Endodermal cell (in vitro differentiated cells): ENCODE data around the gene RUNX1. TPM values are rescaled to one million over a fixed set of nuclear protein-coding genes. Genes with fewer than 3 reads are reported as not detected.

ENCODE experiments used
- DNase-seq: peaks from one replicate; pipeline ENCODE4 v3.0.0-alpha.2; 2017
- H3K27ac ChIP-seq: 2 replicates; pipeline ENCODE4 v1.5.1; 2013; ENCODE audit warnings: mild to moderate bottlenecking, low read depth, low read length, moderate library complexity
- H3K27me3 ChIP-seq: 2 replicates; pipeline ENCODE4 v1.6.1; 2013; ENCODE audit warnings: mild to moderate bottlenecking, low read length, moderate library complexity; ENCODE audit not compliant: insufficient read depth, control insufficient read depth, poor library complexity, severe bottlenecking
- H3K36me3 ChIP-seq: 2 replicates; pipeline ENCODE4 v1.7.0; 2013; ENCODE audit warnings: mild to moderate bottlenecking, low read length, moderate library complexity; ENCODE audit not compliant: control insufficient read depth, insufficient read depth
- H3K4me1 ChIP-seq: one replicate; pipeline ENCODE4 v1.7.0; 2013; ENCODE audit warnings: low read length; ENCODE audit not compliant: control insufficient read depth, insufficient read depth
- H3K4me3 ChIP-seq: 2 replicates; pipeline ENCODE4 v1.5.1; 2013; ENCODE audit warnings: mild to moderate bottlenecking, low read length, moderate library complexity
- H3K9ac ChIP-seq: 2 replicates; pipeline ENCODE4 v1.6.1; 2013; ENCODE audit warnings: mild to moderate bottlenecking, low read length, moderate library complexity; ENCODE audit not compliant: poor library complexity, severe bottlenecking; ENCODE audit errors: extremely low read depth
- H3K9me3 ChIP-seq: 2 replicates; pipeline ENCODE4 v1.6.1; 2013; ENCODE audit warnings: mild to moderate bottlenecking, low read length, moderate library complexity; ENCODE audit not compliant: control insufficient read depth
- H3K27ac Mint-ChIP-seq: 2 replicates; pipeline ENCODE4 v1.8.0; 2020; ENCODE audit warnings: mixed read lengths
- H3K27me3 Mint-ChIP-seq: 2 replicates; pipeline ENCODE4 v1.8.0; 2021; ENCODE audit warnings: mild to moderate bottlenecking, mixed read lengths; ENCODE audit not compliant: insufficient read depth
- H3K36me3 Mint-ChIP-seq: 2 replicates; pipeline ENCODE4 v1.8.0; 2020; ENCODE audit warnings: low read depth, mixed read lengths
- H3K4me1 Mint-ChIP-seq: 2 replicates; pipeline ENCODE4 v1.8.0; 2020; ENCODE audit warnings: mixed read lengths
- H3K4me3 Mint-ChIP-seq: 2 replicates; pipeline ENCODE4 v1.8.0; 2020; ENCODE audit warnings: mild to moderate bottlenecking, moderate library complexity, mixed read lengths
- H3K9me3 Mint-ChIP-seq: 2 replicates; pipeline ENCODE4 v1.8.0; 2020; ENCODE audit warnings: mild to moderate bottlenecking, mixed read lengths
- CTCF ChIP-seq: fragments of 200-600 bp; sonication (generic); conservative IDR thresholded peaks from 2 replicates; pipeline ENCODE4 v1.5.0; 2021; ENCODE audit warnings: antibody characterized with exemption, mild to moderate bottlenecking
- WGBS, 2 experiments: methylation state at CpG; one replicate each; pipeline versions ENCODE4 v1.1.5 to v1.1.7; 2013; ENCODE audit warnings: missing lambda C conversion rate in 2 of 2, mixed read lengths in 1 of 2; ENCODE audit not compliant: insufficient coverage in 1 of 2, insufficient read length in 1 of 2; 5-methylcytosine and 5-hydroxymethylcytosine counted together
- total RNA-seq, 2 donors: library from RNA; stranded (reverse); fragmentation: NEBNext Ultra II Directional in 1 of 2; extraction: Animal tissue kit (Norgen Biotek cat#: 25700) in 1 of 2; gene quantifications; 2 replicates in 1 of 2; 3 replicates in 1 of 2; pipeline ENCODE4 v1.2.1, GENCODE V29; 2021

Gene RUNX1
- total RNA-seq, 2 donors from 2014 or later: 0.31 to 2.8 TPM

- 98 to 100% methylated on average over 2 to 4 of the region's 4 CpGs for WGBS, 2 experiments
- no peak overlapping the region for H3K27ac Mint-ChIP-seq
- no peak overlapping the region for H3K4me3 Mint-ChIP-seq
- H3K27me3 Mint-ChIP-seq: no peaks in the 10 kb centered on the region
- Histone ChIP-seq H3K27ac (no peak overlapping the region), H3K9ac (no peak overlapping the region), H3K27me3 (no peaks in the 10 kb centered on the region), H3K9me3 (no peaks in the 10 kb centered on the region), H3K4me1 (no peaks in the 10 kb centered on the region), H3K4me3 (no peak overlapping the region), H3K36me3 (no peaks in the 10 kb centered on the region)
- no peak for TF ChIP-seq CTCF
- H3K4me1 Mint-ChIP-seq: no peaks in the 10 kb centered on the region
- H3K36me3 Mint-ChIP-seq: no peaks in the 10 kb centered on the region
- no peak for DNase-seq
- no peaks in the 10 kb centered on the region for H3K9me3 Mint-ChIP-seq
Observed at GRCh38 chr21:34970566-34970965, 78.5 kb downstream of the RUNX1 start.

GRCh38 chr21:34970167-34970500 is 79.0 kb downstream of the RUNX1 start:
- H3K4me1 ChIP-seq: no peaks in the 10 kb centered on the region
- 87 to 92% methylated on average over 2 of the region's 2 CpGs for WGBS, 2 experiments
- Mint-ChIP-seq H3K27ac (no peak overlapping the region), H3K27me3 (no peaks in the 10 kb centered on the region), H3K9me3 (no peaks in the 10 kb centered on the region), H3K4me1 (no peaks in the 10 kb centered on the region), H3K4me3 (no peak overlapping the region), H3K36me3 (no peaks in the 10 kb centered on the region)
- no peak for DNase-seq
- H3K9me3 ChIP-seq: no peaks in the 10 kb centered on the region
- H3K27me3 ChIP-seq: no peaks in the 10 kb centered on the region
- no peak overlapping the region for H3K4me3 ChIP-seq
- no peak for TF ChIP-seq CTCF
- no peak overlapping the region for H3K27ac ChIP-seq
- no peaks in the 10 kb centered on the region for H3K36me3 ChIP-seq
- no peak overlapping the region for H3K9ac ChIP-seq

GRCh38 chr21:34969423-34970166 is 79.5 kb downstream of the RUNX1 start:
- Mint-ChIP-seq H3K4me1 (no peaks in the 10 kb centered on the region), H3K27ac (no peak overlapping the region), H3K9me3 (no peaks in the 10 kb centered on the region), H3K36me3 (no peaks in the 10 kb centered on the region), H3K4me3 (no peak overlapping the region), H3K27me3 (no peaks in the 10 kb centered on the region)
- no peaks in the 10 kb centered on the region for H3K4me1 ChIP-seq
- no peaks in the 10 kb centered on the region for H3K36me3 ChIP-seq
- WGBS, 2 experiments: 92 to 97% methylated on average over 6 to 8 of the region's 8 CpGs
- no peak overlapping the region for H3K9ac ChIP-seq
- no peaks in the 10 kb centered on the region for H3K9me3 ChIP-seq
- H3K27me3 ChIP-seq: no peaks in the 10 kb centered on the region
- H3K4me3 ChIP-seq: no peak overlapping the region
- no peak for DNase-seq
- no peak overlapping the region for H3K27ac ChIP-seq
- no peak for TF ChIP-seq CTCF
